A549 (cell line): Measurements from ENCODE around the gene SPEF1. TPM values are rescaled to one million over a fixed set of nuclear protein-coding genes. Genes with fewer than 3 reads are reported as not detected.

Experiments
- ATAC-seq, 2 experiments: fragments of 200-7000 bp in 1 of 2; fragments of >200 bp in 1 of 2; cut with Nextera tagmentation in 1 of 2; cut with Tn5 transposase in 1 of 2; 3 replicates each; pipeline versions ENCODE4 v1.8.0 to v1.9.1; 2018 to 2020; ENCODE audit warnings: mild to moderate bottlenecking in 1 of 2, moderate library complexity in 1 of 2
- CTCF ChIA-PET: fragments of 300-600 bp; sonication (Branson Sonifier 250); formaldehyde crosslinking; extraction: SDS; loops from one replicate; lab custom pipeline; 2021; ENCODE audit warnings: antibody characterized with exemption, inconsistent platforms; lab: Yijun Ruan, JAX
- POLR2A ChIA-PET: fragments of 350-600 bp; formaldehyde crosslinking; extraction: SDS; loops from one replicate; lab custom pipeline; 2021; ENCODE audit warnings: antibody characterized with exemption, inconsistent platforms; lab: Yijun Ruan, JAX
- DNase-seq, 2 experiments: peaks; one replicate each; pipeline versions ENCODE4 v3.0.0 to v3.0.0-alpha.2; 2011 to 2016; ENCODE audit warnings: low read depth in 1 of 2, low spot score in 1 of 2
- FAIRE-seq: peaks from 2 replicates; lab custom pipeline; 2011; peaks lifted over from hg19 to GRCh38; lab: Jason Lieb, UNC
- H3K27ac ChIP-seq, 2 experiments: fragments of >200 bp; sonication (Bioruptor Twin); formaldehyde crosslinking; 3 replicates each; pipeline ENCODE4 v1.5.1; 2016 to 2017
- H3K4me1 ChIP-seq: fragments of >200 bp; sonication (Bioruptor Twin); formaldehyde crosslinking; 3 replicates; pipeline ENCODE4 v1.6.1; 2016
- H3K4me2 ChIP-seq: fragments of >200 bp; sonication (Bioruptor Twin); formaldehyde crosslinking; 3 replicates; pipeline ENCODE4 v1.6.1; 2016
- H3K4me3 ChIP-seq: fragments of >200 bp; sonication (Bioruptor Twin); formaldehyde crosslinking; 3 replicates; pipeline ENCODE4 v1.5.1; 2016
- H3K9me3 ChIP-seq: fragments of >200 bp; sonication (Bioruptor Twin); formaldehyde crosslinking; 3 replicates; pipeline ENCODE4 v1.6.1; 2016
- CBX2 ChIP-seq: fragments of 200-600 bp; sonication (generic); IDR thresholded peaks from 2 replicates; pipeline ENCODE4 v1.6.1; 2016; ENCODE audit warnings: low read depth, mild to moderate bottlenecking, borderline replicate concordance
- CHD4 ChIP-seq: fragments of 200-600 bp; sonication (generic); IDR thresholded peaks from 2 replicates; pipeline ENCODE4 v1.6.1; 2016; ENCODE audit warnings: antibody characterized with exemption, mild to moderate bottlenecking, borderline replicate concordance
- EHF ChIP-seq: fragments of 250-450 bp; sonication (Bioruptor Pico); IDR thresholded peaks from 2 replicates; pipeline ENCODE4 v1.5.0; 2020; ENCODE audit warnings: mild to moderate bottlenecking
- ESRRA ChIP-seq: fragments of 150-350 bp; IDR thresholded peaks from 2 replicates; pipeline ENCODE4 v1.6.1; 2014; ENCODE audit warnings: mild to moderate bottlenecking, low read length, borderline replicate concordance
- FOSL2 ChIP-seq, 2 experiments: fragments of 450-650 bp in 1 of 2; fragments of >200 bp in 1 of 2; sonication (Bioruptor Twin) in 1 of 2; formaldehyde crosslinking; IDR thresholded peaks; 2 replicates each; pipeline versions ENCODE4 v1.5.0 to v1.6.1; 2016 to 2020; ENCODE audit warnings: mild to moderate bottlenecking in 1 of 2, moderate library complexity in 1 of 2
- GATA3 ChIP-seq: IDR thresholded peaks from 2 replicates; pipeline ENCODE4 v1.6.1; 2012; ENCODE audit warnings: borderline replicate concordance
- HDAC2 ChIP-seq: fragments of 200-600 bp; sonication (generic); IDR thresholded peaks from 2 replicates; pipeline ENCODE4 v1.6.1; 2016
- HOXA7 ChIP-seq: fragments of 250-450 bp; sonication (Bioruptor Pico); IDR thresholded peaks from 2 replicates; pipeline ENCODE4 v1.5.0; 2020; ENCODE audit warnings: mild to moderate bottlenecking, moderate library complexity
- KDM5A ChIP-seq: fragments of 200-600 bp; sonication (generic); IDR thresholded peaks from 2 replicates; pipeline ENCODE4 v1.6.1; 2016; ENCODE audit warnings: antibody characterized with exemption, mild to moderate bottlenecking
- MYC ChIP-seq: IDR thresholded peaks from 2 replicates; pipeline ENCODE4 v1.6.1; 2012; ENCODE audit warnings: mild to moderate bottlenecking, inconsistent platforms, low read length, improper control_type of control experiment, borderline replicate concordance
- PHF8 ChIP-seq: fragments of 200-600 bp; sonication (generic); IDR thresholded peaks from 2 replicates; pipeline ENCODE4 v1.6.1; 2016; ENCODE audit warnings: low read depth, mild to moderate bottlenecking, antibody characterized with exemption, moderate library complexity, borderline replicate concordance
- POLR2A ChIP-seq: IDR thresholded peaks from 2 replicates; pipeline ENCODE4 v1.6.1; 2012; ENCODE audit warnings: mild to moderate bottlenecking, low read length
- RAD21 ChIP-seq, 2 experiments: fragments of >200 bp in 1 of 2; sonication (Bioruptor Twin) in 1 of 2; formaldehyde crosslinking in 1 of 2; IDR thresholded peaks in 1 of 2; conservative IDR thresholded peaks in 1 of 2; 2 replicates in 1 of 2; 3 replicates in 1 of 2; pipeline ENCODE4 v1.6.1; 2012 to 2018; ENCODE audit warnings: inconsistent platforms in 1 of 2
- RARB ChIP-seq: fragments of 250-450 bp; sonication (Bioruptor Pico); IDR thresholded peaks from 2 replicates; pipeline ENCODE4 v1.8.0; 2021; ENCODE audit warnings: mild to moderate bottlenecking, moderate library complexity
- RFX5 ChIP-seq: fragments of 450-650 bp; IDR thresholded peaks from 2 replicates; pipeline ENCODE4 v1.7.1; 2014; ENCODE audit warnings: antibody characterized with exemption, mild to moderate bottlenecking, moderate library complexity
- SMC3 ChIP-seq: fragments of >200 bp; sonication (Bioruptor Twin); formaldehyde crosslinking; IDR thresholded peaks from 3 replicates; pipeline ENCODE4 v1.6.1; 2018; ENCODE audit warnings: inconsistent platforms
- TP53 ChIP-seq: fragments of 250-450 bp; sonication (Bioruptor Pico); IDR thresholded peaks from 2 replicates; pipeline ENCODE4 v1.5.0; 2021; ENCODE audit warnings: mild to moderate bottlenecking, moderate library complexity
- ZFP36 ChIP-seq: fragments of 450-650 bp; IDR thresholded peaks from 2 replicates; pipeline ENCODE4 v1.6.1; 2014; ENCODE audit warnings: borderline replicate concordance; ENCODE audit not compliant: partially characterized antibody
- ZSCAN20 ChIP-seq: fragments of 250-450 bp; sonication (Bioruptor Pico); IDR thresholded peaks from 2 replicates; pipeline ENCODE4 v1.8.0; 2022; ENCODE audit warnings: mild to moderate bottlenecking, moderate library complexity
- WGBS: methylation state at CpG from one replicate; pipeline ENCODE4 v1.1.6; 2017; ENCODE audit errors: missing lambda C conversion rate; 5-methylcytosine and 5-hydroxymethylcytosine counted together
- polyA plus RNA-seq, 4 experiments: library from polyadenylated mRNA; depleted of rRNA in 3 of 4; stranded (reverse); fragments of >200 nt; fragmentation: RNase III in 1 of 4; extraction: RNeasy Plus Mini Kit Qiagen cat#74134 plus additional on column Dnase treatment in 1 of 4; gene quantifications; 2 replicates in 3 of 4; 3 replicates in 1 of 4; pipeline ENCODE4 v1.2.3, GENCODE V29; 2011 to 2017
- TF ChIP-seq, protein P1 (sequence below): IDR thresholded peaks from 2 replicates; pipeline ENCODE4 v1.6.1; 2012; ENCODE audit warnings: low read depth, borderline replicate concordance
- TF ChIP-seq, protein P2 (sequence below): fragments of 250-450 bp; sonication (Bioruptor Pico); IDR thresholded peaks from 2 replicates; pipeline ENCODE4 v1.5.0; 2021; ENCODE audit warnings: mild to moderate bottlenecking, moderate library complexity, borderline replicate concordance
- TF ChIP-seq, protein P3 (sequence below): fragments of >200 bp; sonication (Bioruptor Twin); formaldehyde crosslinking; IDR thresholded peaks from 3 replicates; pipeline ENCODE4 v1.6.1; 2016
- TF ChIP-seq, protein P4 (sequence below): fragments of >200 bp; sonication (Bioruptor Twin); formaldehyde crosslinking; IDR thresholded peaks from 2 replicates; pipeline ENCODE4 v1.6.1; 2016
- TF ChIP-seq, protein P5 (sequence below): fragments of 150-350 bp; IDR thresholded peaks from 2 replicates; pipeline ENCODE4 v1.6.1; 2014; ENCODE audit warnings: low read depth, mild to moderate bottlenecking, low read length
- TF ChIP-seq, protein P6 (sequence below): fragments of 200-600 bp; sonication (generic); IDR thresholded peaks from 2 replicates; pipeline ENCODE4 v1.6.1; 2016; ENCODE audit warnings: antibody characterized with exemption, mild to moderate bottlenecking, moderate library complexity
- TF ChIP-seq, protein P7 (sequence below): IDR thresholded peaks from 2 replicates; pipeline ENCODE4 v1.6.1; 2012

SPEF1 gene
- polyA plus RNA-seq, 2 of the 4 experiments (the other 2 are of a cell fraction) = 0.41 to 1.3 TPM

DNA sequence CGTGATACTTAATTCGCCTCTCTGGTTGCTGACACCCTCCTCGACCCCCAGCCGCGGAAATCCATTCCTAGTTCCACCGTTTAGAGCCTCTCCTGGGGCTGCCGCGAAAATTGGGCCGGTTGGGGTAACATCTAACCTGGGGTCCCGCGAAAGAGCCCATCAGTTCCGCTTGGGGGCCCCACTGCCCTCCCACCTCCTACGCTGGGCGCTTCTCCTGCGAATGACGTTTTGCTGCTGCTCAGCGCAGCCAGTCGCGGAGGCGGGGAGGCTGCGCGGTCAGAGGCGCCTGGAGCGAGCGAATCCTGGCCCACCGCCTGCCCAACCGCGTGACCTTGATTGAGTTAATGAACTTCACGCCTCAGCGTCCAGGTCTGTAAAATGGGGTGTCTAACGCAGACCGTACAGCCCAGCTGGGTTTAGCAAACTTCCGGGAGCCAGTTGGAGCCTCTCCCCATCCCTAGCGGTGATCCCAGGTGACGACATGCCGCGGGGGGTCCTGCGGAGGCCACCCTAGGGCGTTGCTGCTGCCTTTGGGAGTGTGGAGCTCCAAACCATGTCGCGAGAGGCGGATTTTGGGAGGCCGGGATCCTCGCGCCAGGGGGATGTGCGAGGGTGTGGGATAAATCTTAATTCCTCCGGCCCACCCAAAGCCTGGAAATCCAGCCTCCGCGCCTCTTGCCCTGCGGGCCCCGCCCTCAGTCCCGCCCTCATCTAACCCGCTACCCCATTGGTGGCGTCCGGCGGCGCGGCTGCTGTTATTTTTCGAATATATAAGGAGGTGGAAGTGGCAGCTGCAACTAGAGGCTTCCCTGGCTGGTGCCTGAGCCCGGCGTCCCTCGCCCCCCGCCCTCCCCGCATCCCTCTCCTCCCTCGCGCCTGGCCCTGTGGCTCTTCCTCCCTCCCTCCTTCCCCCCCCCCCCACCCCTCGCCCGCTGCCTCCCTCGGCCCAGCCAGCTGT lies 14.5 kb upstream of the SPEF1 start, which contains the start of gene CDC25B:
Gene CDC25B (plus strand): TSS at position 800 of the 958 bp plus-strand sequence. CDS start 222 bp downstream, outside the sequence.
- ATAC-seq (peak; percentile 88 to 91), FAIRE-seq (peak; percentile 7), DNase-seq (peak; percentile 96 to 97)
- 6% methylated on average over 50 of the region's 69 CpGs for WGBS
- peak within 1 kb of the TSS; percentile 84 for H3K4me2 ChIP-seq
- H3K4me1 ChIP-seq = peaks cover 36% of the 10 kb centered on the region
- H3K27ac ChIP-seq = peak within 1 kb of the TSS; percentile 98 to 99
- H3K9me3 ChIP-seq = no peaks in the 10 kb centered on the region
- ChIA-PET POLR2A (interaction anchor here (0.7 to 2.2 kb wide), 11 partner anchors 9 to 812 kb away, joined by 3 to 36 read pairs (median 4); partner anchors contain the start of genes AP5S1, CENPB and SPEF1), CTCF (interaction anchor here (0.6 to 3.3 kb wide), 8 partner anchors 9 to 415 kb away, joined by 3 to 29 read pairs (median 5); partner anchors contain the start of genes CENPB and SPEF1)
- peak within 1 kb of the TSS; percentile 84 for H3K4me3 ChIP-seq
- TF ChIP-seq RFX5 (peak; percentile 9; the same call in 1 of the 2 replicates), RARB (CRISPR knock-in tag) (no peak), FOSL2 (IDR thresholded peaks at IDR 0.05) (no peak), FOSL2 (CRISPR knock-in tag; IDR thresholded peaks at IDR 0.05) (peak; percentile 51; the same call in 1 of the 2 replicates), RAD21 (conservative IDR thresholded peaks at IDR 0.05 in 1 of 2, IDR thresholded peaks at IDR 0.05 in 1 of 2) (peak; percentile 38 to 51; a peak in 4 of 5 replicates), HDAC2 (peak; percentile 97), KDM5A (no peak), SMC3 (peak; percentile 39), GATA3 (peak; percentile 16; the same call in 1 of the 2 replicates), CBX2 (no peak), TP53 (CRISPR knock-in tag) (peak; percentile 35; the same call in 1 of the 2 replicates), ZSCAN20 (CRISPR knock-in tag) (peak; percentile 53; the same call in 1 of the 2 replicates), PHF8 (peak; percentile 85), MYC (0 out of 2 replicates have a peak, but pooled peaks have one; percentile 43), ESRRA (peak; percentile 98), CHD4 (peak; percentile 84; the same call in 1 of the 2 replicates), HOXA7 (peak; percentile 25; the same call in 1 of the 2 replicates), ZFP36 (no peak), EHF (peak; percentile 89; the same call in 1 of the 2 replicates), POLR2A (peak; percentile 89)
- TF ChIP-seq, protein P1, sequence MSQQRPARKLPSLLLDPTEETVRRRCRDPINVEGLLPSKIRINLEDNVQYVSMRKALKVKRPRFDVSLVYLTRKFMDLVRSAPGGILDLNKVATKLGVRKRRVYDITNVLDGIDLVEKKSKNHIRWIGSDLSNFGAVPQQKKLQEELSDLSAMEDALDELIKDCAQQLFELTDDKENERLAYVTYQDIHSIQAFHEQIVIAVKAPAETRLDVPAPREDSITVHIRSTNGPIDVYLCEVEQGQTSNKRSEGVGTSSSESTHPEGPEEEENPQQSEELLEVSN = no peak; the same call in 1 of the 2 replicates
- TF ChIP-seq, protein P2, sequence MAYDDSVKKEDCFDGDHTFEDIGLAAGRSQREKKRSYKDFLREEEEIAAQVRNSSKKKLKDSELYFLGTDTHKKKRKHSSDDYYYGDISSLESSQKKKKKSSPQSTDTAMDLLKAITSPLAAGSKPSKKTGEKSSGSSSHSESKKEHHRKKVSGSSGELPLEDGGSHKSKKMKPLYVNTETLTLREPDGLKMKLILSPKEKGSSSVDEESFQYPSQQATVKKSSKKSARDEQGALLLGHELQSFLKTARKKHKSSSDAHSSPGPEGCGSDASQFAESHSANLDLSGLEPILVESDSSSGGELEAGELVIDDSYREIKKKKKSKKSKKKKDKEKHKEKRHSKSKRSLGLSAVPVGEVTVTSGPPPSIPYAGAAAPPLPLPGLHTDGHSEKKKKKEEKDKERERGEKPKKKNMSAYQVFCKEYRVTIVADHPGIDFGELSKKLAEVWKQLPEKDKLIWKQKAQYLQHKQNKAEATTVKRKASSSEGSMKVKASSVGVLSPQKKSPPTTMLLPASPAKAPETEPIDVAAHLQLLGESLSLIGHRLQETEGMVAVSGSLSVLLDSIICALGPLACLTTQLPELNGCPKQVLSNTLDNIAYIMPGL (CRISPR knock-in tag) = no peak; the same call in 1 of the 2 replicates
- TF ChIP-seq, protein P3, sequence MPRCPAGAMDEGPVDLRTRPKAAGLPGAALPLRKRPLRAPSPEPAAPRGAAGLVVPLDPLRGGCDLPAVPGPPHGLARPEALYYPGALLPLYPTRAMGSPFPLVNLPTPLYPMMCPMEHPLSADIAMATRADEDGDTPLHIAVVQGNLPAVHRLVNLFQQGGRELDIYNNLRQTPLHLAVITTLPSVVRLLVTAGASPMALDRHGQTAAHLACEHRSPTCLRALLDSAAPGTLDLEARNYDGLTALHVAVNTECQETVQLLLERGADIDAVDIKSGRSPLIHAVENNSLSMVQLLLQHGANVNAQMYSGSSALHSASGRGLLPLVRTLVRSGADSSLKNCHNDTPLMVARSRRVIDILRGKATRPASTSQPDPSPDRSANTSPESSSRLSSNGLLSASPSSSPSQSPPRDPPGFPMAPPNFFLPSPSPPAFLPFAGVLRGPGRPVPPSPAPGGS = peak; percentile 90
- TF ChIP-seq, protein P4, sequence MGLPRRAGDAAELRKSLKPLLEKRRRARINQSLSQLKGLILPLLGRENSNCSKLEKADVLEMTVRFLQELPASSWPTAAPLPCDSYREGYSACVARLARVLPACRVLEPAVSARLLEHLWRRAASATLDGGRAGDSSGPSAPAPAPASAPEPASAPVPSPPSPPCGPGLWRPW = no peak
- TF ChIP-seq, protein P5, sequence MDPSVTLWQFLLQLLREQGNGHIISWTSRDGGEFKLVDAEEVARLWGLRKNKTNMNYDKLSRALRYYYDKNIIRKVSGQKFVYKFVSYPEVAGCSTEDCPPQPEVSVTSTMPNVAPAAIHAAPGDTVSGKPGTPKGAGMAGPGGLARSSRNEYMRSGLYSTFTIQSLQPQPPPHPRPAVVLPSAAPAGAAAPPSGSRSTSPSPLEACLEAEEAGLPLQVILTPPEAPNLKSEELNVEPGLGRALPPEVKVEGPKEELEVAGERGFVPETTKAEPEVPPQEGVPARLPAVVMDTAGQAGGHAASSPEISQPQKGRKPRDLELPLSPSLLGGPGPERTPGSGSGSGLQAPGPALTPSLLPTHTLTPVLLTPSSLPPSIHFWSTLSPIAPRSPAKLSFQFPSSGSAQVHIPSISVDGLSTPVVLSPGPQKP = no peak
- TF ChIP-seq, protein P6, sequence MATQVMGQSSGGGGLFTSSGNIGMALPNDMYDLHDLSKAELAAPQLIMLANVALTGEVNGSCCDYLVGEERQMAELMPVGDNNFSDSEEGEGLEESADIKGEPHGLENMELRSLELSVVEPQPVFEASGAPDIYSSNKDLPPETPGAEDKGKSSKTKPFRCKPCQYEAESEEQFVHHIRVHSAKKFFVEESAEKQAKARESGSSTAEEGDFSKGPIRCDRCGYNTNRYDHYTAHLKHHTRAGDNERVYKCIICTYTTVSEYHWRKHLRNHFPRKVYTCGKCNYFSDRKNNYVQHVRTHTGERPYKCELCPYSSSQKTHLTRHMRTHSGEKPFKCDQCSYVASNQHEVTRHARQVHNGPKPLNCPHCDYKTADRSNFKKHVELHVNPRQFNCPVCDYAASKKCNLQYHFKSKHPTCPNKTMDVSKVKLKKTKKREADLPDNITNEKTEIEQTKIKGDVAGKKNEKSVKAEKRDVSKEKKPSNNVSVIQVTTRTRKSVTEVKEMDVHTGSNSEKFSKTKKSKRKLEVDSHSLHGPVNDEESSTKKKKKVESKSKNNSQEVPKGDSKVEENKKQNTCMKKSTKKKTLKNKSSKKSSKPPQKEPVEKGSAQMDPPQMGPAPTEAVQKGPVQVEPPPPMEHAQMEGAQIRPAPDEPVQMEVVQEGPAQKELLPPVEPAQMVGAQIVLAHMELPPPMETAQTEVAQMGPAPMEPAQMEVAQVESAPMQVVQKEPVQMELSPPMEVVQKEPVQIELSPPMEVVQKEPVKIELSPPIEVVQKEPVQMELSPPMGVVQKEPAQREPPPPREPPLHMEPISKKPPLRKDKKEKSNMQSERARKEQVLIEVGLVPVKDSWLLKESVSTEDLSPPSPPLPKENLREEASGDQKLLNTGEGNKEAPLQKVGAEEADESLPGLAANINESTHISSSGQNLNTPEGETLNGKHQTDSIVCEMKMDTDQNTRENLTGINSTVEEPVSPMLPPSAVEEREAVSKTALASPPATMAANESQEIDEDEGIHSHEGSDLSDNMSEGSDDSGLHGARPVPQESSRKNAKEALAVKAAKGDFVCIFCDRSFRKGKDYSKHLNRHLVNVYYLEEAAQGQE = peak; percentile 73
- TF ChIP-seq, protein P7, sequence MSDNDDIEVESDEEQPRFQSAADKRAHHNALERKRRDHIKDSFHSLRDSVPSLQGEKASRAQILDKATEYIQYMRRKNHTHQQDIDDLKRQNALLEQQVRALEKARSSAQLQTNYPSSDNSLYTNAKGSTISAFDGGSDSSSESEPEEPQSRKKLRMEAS = peak; percentile 88
